Left lung (tissue), 10 donors: Measurements from ENCODE around the gene ADCK2. TPM values are rescaled to one million over a fixed set of nuclear protein-coding genes. Genes with fewer than 3 reads are reported as not detected.

ENCODE experiments used
- ATAC-seq: fragments of 200-7000 bp; cut with Tn5 transposase; one replicate; pipeline ENCODE4 v1.9.1; 2020; ENCODE audit warnings: moderate library complexity
- DNase-seq, 4 donors: peaks; one replicate each; pipeline ENCODE4 v3.0.0-alpha.2; 2013 to 2020
- H3K27ac ChIP-seq, 2 donors: fragments of 200-600 bp; sonication (generic) in 1 of 2; one replicate each; pipeline versions ENCODE4 v1.5.0 to v1.8.0; 2020 to 2021
- H3K27me3 ChIP-seq, 2 donors: fragments of 200-600 bp; sonication (generic) in 1 of 2; one replicate each; pipeline versions ENCODE4 v1.5.0 to v1.8.0; 2020 to 2021
- H3K36me3 ChIP-seq, 2 donors: fragments of 200-600 bp; sonication (generic) in 1 of 2; one replicate each; pipeline versions ENCODE4 v1.5.0 to v1.8.0; 2020 to 2021
- H3K4me1 ChIP-seq, 2 donors: fragments of 200-600 bp; one replicate each; pipeline ENCODE4 v1.8.0; 2021
- H3K4me3 ChIP-seq, 2 donors: fragments of 200-600 bp; sonication (generic) in 1 of 2; one replicate each; pipeline versions ENCODE4 v1.5.0 to v1.8.0; 2020 to 2021; ENCODE audit warnings: mild to moderate bottlenecking in 1 of 2
- H3K9me3 ChIP-seq, 2 donors: fragments of 200-600 bp; sonication (generic) in 1 of 2; one replicate each; pipeline versions ENCODE4 v1.5.0 to v1.8.0; 2020 to 2021
- intact Hi-C, 2 donors: fragments of 100-400 bp; cut with DNase I; formaldehyde crosslinking; loops; one replicate each; pipeline versions ENCODE4 v1.11.2 to v1.14.2; 2022
- polyA plus RNA-seq, 6 donors: library from polyadenylated mRNA; unstranded; fragments of 120-200 nt; gene quantifications; one replicate each; pipeline ENCODE4 v1.2.1, GENCODE V29; 2013; ENCODE audit not compliant: insufficient read length in 6 of 6
- total RNA-seq, 2 donors: library from RNA; stranded (reverse); fragmentation: NEBNext Ultra II Directional; extraction: Animal tissue kit (Norgen Biotek cat#: 25700); gene quantifications; one replicate each; pipeline ENCODE4 v1.2.1, GENCODE V29; 2021
- TF ChIP-seq, protein P1 (sequence below), 2 donors: fragments of 200-600 bp; sonication (generic) in 1 of 2; IDR thresholded peaks; one replicate each; pipeline versions ENCODE4 v1.5.0 to v1.8.0; 2021; ENCODE audit warnings: antibody characterized with exemption in 2 of 2
- donor health status: DM: no; HTN: yes; CAD: no.
- donor health status: DM: no; HTN: no; CAD: no.

Gene ADCK2
- total and polyA plus RNA-seq, 8 donors = 14.5 to 22.0 (median 17.7) TPM

DNA sequence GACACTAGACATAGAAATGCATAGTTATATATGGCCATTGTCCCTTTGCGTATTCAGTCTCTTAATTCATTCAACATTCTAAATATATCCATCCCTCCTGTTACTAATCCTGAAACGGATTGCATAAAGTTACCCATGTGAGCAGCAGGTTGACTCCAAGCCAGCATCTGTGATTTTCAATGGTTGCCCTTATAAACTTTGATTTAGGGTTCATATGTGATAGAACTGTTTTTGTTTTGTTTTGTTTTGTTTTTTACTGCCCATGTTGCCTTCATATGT is 18.7 kb upstream of the ADCK2 start:
- DNase-seq = no peak
- Histone ChIP-seq H3K9me3 (no peaks in the 10 kb centered on the region), H3K27ac (no peak overlapping the region), H3K27me3 (no peaks in the 10 kb centered on the region), H3K4me1 (peaks cover 0 to 24% of the 10 kb centered on the region in 2 donors), H3K4me3 (no peak overlapping the region), H3K36me3 (no peaks in the 10 kb centered on the region)
- no peak for ATAC-seq
- intact Hi-C loops = loop anchor here in 1 of 2 donors (10.0 kb wide), 1 partner anchor 139 kb away; no protein-coding TSS in a partner anchor
- TF ChIP-seq, protein P1, sequence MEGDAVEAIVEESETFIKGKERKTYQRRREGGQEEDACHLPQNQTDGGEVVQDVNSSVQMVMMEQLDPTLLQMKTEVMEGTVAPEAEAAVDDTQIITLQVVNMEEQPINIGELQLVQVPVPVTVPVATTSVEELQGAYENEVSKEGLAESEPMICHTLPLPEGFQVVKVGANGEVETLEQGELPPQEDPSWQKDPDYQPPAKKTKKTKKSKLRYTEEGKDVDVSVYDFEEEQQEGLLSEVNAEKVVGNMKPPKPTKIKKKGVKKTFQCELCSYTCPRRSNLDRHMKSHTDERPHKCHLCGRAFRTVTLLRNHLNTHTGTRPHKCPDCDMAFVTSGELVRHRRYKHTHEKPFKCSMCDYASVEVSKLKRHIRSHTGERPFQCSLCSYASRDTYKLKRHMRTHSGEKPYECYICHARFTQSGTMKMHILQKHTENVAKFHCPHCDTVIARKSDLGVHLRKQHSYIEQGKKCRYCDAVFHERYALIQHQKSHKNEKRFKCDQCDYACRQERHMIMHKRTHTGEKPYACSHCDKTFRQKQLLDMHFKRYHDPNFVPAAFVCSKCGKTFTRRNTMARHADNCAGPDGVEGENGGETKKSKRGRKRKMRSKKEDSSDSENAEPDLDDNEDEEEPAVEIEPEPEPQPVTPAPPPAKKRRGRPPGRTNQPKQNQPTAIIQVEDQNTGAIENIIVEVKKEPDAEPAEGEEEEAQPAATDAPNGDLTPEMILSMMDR (IDR thresholded peaks at IDR 0.05) = no peak

DNA sequence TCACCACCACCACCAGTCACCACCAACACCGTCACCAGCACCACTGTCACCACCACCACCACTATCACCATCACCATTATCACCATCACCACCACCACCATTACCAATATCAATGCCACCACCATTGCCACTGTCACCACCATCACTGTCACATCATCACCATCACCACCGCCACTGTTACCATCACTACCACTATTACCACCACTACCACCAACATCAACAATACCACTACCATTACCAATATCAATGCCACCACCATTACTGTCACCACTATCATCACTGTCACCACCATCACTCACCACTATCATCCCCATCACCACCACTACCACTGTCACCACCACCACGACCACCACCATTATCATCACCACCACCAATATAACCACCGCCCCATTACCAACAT is 18.1 kb upstream of the ADCK2 start:
- no peaks in the 10 kb centered on the region for H3K9me3 ChIP-seq
- no peak overlapping the region for H3K27ac ChIP-seq
- intact Hi-C loops = loop anchor here in 1 of 2 donors (10.0 kb wide), 1 partner anchor 140 kb away; no protein-coding TSS in a partner anchor
- H3K4me3 ChIP-seq = no peak overlapping the region
- H3K4me1 ChIP-seq = peaks cover 0 to 24% of the 10 kb centered on the region in 2 donors
- TF ChIP-seq, protein P1 (IDR thresholded peaks at IDR 0.05) = no peak
- H3K27me3 ChIP-seq = no peaks in the 10 kb centered on the region
- H3K36me3 ChIP-seq = no peaks in the 10 kb centered on the region
- DNase-seq = no peak
- ATAC-seq = no peak

DNA sequence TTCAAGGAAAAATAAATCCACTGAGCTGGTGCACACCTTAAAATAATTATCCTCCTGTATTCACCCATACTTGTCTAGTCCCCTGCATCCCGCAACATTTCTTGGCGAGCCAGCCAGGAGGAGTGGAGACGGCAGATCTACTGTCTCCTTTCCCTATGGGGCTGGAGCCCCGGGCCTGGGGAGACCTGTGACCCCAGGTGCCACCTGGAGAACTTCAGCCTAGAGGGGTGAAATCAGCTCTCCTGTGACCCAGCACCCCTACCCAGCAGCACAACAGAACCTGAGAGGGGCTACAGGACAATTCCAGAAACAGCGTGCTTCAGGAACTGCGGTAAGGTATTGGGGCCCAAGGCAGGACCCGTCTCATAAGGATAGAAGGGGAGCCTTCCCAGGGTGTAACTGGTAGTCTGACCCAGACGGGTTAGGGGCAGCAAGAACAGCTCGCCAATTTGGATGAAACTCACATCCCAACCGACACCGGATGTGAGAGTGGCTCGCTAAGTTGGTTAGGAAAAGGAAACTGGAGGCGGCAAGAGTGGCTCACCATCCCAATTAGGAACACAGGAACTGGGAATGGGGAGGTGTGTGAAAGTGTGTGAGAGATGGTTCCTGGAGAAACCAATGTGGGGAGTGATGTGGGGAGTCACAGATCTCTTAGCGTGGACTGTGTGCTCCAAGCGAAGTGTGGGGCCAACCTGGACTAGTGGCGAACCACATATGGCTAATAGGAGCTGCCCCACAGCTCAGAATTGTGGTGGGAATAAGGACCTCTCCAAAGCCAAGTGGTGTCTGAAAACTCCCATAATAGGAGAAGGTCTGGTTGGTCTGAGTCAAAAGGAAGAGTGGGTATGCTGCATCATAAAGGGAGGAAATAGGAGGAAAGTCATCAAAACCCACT is 17.0 kb upstream of the ADCK2 start:
- Histone ChIP-seq H3K4me1 (peaks cover 0 to 24% of the 10 kb centered on the region in 2 donors), H3K27ac (peak overlapping the region; percentile 41 to 42), H3K36me3 (no peaks in the 10 kb centered on the region), H3K9me3 (no peaks in the 10 kb centered on the region), H3K4me3 (peak overlapping the region in 1 of 2 donors; percentile 6), H3K27me3 (no peaks in the 10 kb centered on the region)
- TF ChIP-seq, protein P1 (IDR thresholded peaks at IDR 0.05) = no peak
- intact Hi-C loops = loop anchor here in 1 of 2 donors (10.0 kb wide), 1 partner anchor 141 kb away; no protein-coding TSS in a partner anchor
- no peak for DNase-seq
- ATAC-seq = peak; percentile 2

DNA sequence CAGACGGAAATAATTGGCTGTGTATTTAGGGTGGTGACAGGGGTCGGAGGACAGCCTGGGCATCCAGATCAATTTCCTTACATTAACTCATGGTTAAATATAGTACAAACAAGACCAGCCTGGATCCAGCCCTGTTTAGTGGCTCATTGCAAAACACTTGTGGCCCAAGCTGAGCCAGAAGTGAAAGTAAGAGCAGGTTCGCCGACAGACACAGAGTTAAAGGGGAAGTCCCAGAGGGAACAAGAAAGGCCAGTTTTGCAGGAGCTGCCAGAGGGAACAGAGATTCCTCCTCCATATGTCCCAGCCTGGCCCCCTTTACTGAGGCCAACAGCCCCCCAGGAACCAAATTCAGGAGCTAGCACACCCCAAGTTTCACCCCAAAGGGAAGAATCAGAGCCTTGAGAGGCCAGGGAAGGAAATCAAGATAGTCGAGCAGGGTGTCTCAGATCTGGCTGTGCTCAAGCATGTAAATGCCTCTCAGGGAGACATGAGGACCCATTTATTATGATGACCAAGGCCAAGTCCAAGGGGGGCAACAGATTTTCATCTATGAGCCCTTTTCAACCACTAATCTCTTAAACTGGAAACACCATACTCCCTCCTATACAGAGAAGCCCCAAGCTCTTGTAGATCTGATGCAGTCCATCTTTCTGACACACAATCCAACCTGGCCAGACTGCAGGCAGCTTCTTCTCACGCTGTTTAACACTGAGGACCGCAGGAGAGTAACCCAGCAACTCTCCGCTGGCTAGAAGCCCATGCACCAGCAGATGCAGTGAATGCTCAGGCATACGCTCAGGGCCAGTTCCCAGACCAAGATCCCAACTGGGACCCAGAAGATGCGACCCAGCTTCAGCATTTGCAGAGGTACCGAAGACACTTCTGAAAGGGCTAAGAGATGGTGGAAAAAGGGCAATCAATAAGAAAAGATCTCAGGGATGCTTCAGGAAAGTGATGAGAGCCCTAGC is 15.9 kb upstream of the ADCK2 start:
- DNase-seq (peak in 2 of 4 donors; percentile 81 to 86), ATAC-seq (peak; percentile 93)
- Histone ChIP-seq H3K27ac (peak overlapping the region; percentile 41 to 42), H3K4me3 (peak overlapping the region in 1 of 2 donors; percentile 6), H3K27me3 (no peaks in the 10 kb centered on the region), H3K9me3 (no peaks in the 10 kb centered on the region), H3K4me1 (peaks cover 0 to 24% of the 10 kb centered on the region in 2 donors), H3K36me3 (no peaks in the 10 kb centered on the region)
- TF ChIP-seq, protein P1 (IDR thresholded peaks at IDR 0.05) = no peak
- intact Hi-C loops = loop anchor here in 1 of 2 donors (10.0 kb wide), 1 partner anchor 142 kb away; no protein-coding TSS in a partner anchor
